Medulla oblongata (tissue), 1 donor: Measurements from ENCODE around the gene BFSP1.
A peak's percentile ranks its signal among the peaks of the same experiment; 100 is the strongest.

Experiments used
- DNase-seq: peaks from one replicate; pipeline ENCODE4 v3.0.0-alpha.2; 2015; ENCODE audit errors: extremely low spot score

BFSP1 gene

DNA sequence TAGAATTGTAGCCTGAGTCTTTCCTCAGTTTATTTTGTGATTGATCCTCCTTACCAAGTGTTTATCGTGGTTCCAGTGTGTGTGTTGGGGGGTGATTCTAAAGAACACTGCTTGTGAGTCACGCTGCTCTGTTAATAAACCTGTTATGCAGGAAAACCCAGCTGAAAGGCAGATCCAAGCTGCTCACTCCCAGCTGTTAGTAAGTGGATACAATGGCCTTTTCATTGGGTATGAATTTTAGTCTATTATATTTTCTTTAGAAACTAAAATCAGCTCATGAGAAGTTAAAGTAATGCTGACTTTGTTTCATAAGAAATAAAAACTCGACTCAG lies 26.5 kb upstream of the BFSP1 start:
- DNase-seq: no peak

DNA sequence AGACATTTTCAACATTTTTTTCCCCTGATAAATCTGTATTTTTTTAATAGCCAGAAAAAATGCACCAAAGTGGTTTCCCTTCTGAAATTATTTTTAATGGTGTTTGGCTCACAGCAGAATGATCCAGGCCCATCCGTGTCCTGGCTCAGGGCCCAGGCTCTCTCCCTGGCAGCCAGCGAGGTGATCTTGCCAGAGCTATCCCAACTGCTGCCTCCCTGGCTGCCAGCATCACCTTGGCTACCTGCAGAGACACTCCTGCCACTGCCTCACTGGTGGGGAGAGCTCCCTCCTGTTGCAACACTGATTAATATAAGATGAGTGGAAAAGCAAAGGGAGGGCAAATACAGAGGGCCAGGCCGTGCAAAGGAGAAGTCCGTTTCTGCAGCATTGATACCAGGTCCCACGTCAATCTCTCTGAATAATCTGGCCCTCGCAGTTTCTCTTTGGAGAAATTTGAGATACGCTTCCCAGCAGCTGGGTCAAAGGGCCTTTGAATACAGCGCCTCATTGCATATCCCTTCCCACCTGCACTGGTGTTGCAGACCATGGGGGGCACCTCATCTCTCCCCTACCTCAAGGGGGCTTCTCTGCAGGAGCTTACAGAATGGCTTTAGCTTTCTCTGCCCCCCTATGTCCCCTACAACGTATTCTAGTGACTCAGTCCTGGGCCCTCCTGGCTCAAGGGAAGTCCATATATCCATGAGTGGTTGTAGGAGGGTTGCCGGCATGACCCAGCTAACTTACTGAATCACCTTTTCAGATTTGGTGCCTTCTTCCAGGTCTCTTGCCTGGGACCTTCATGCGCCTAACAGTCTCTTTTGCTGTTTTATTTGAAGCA lies 25.9 kb upstream of the BFSP1 start:
- peak; percentile 52 for DNase-seq

- no peak for DNase-seq
These were observed 23.9 kb upstream of the BFSP1 start for GRCh38 chr20:17555106-17555505.

DNA sequence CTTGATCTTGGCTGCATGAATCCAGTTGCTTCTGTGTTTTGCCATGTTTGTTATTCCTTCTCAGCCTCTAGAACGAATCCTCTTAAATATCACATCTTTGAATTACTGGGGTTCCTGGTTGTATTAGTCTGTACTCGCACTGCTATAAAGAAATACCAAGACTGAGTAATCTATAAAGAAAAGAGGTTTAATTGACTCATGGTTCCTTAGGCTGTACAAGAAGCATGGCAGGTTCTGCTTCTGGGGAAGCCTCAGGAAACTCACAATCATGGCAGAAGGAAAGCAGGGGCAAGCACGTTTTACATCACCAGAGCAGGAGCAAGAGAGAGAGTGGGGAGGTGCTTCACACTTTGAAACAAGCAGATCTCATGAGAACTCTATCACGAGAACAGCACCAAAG lies 18.0 kb upstream of the BFSP1 start:
- no peak for DNase-seq

GRCh38 chr20:17545127-17545526 lies 13.9 kb upstream of the BFSP1 start:
- no peak for DNase-seq

DNA sequence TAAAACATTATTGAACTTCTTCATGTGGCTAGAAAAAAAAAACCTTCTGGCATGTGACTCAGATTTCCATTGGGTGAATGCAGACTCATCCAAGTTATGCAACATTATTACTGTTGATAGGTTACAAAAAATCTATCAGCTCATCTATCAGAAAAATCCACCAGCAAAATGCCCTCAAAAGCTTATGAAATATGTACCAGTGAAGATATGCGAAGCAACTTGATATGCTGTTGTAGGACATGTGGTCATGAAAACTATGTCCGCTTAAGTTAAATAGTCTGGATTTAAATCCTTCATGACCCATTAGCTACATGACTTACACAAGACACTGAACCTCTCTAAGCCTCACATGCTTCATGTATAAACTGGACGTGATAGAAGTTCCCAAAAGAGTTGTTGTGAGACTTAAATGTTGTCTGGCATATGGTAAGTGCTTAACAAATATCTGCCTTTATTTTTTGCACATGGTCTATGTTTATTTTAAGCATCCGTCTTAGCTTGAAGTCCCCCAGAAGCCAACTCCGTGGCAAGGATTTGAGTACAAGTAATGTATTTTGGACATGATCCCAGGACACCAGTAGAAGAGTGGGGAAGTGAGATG lies 12.5 kb upstream of the BFSP1 start:
- DNase-seq: peak; percentile 15

- DNase-seq: peak; percentile 34
These were observed 11.8 kb upstream of the BFSP1 start for GRCh38 chr20:17542993-17543412.

DNA sequence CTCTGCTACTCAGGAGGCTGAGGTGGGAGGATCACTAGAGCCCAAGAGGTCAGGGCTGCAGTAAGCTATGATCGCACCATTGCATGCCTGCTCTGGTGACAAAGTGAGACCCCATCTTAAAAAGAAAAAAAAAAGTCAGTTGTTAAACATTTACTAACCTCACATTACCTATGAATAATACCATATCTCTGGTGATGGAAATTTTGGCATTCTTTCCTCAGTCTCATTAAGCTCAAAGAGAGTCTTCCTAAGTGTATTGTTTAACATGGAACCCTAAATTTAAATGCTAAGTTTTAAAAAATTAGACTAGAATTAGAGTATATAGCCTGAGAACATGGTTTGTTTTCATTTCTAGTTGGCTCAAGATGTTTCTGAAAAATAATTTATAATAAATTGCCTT lies 11.3 kb upstream of the BFSP1 start:
- DNase-seq: no peak

DNA sequence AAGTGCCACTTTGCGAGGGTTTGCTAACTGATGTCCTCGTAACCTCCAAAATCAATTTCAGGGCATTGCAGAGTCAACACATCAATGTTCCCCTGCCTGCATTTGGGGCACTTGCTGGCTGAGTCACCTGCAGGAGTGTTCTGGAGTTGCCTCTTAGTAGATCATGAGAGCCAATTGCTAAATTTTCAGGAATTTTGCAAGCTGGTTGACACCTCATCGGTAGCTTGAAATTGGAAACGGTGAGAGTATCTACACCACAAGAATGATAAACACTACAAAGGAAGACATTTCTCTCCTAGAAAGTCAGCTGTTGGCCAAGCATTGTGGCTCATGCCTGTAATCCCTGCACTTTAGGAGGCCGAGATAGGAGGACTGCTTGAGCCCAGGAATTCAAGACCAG lies 10.8 kb upstream of the BFSP1 start:
- DNase-seq: no peak

GRCh38 chr20:17541596-17541995 lies 10.4 kb upstream of the BFSP1 start:
- DNase-seq: no peak

GRCh38 chr20:17538517-17539170 lies 7.5 kb upstream of the BFSP1 start:
- no peak for DNase-seq

GRCh38 chr20:17537959-17538358 lies 6.8 kb upstream of the BFSP1 start:
- no peak for DNase-seq

- DNase-seq: peak; percentile 87
These were observed 5.8 kb upstream of the BFSP1 start for GRCh38 chr20:17536944-17537444.

DNA sequence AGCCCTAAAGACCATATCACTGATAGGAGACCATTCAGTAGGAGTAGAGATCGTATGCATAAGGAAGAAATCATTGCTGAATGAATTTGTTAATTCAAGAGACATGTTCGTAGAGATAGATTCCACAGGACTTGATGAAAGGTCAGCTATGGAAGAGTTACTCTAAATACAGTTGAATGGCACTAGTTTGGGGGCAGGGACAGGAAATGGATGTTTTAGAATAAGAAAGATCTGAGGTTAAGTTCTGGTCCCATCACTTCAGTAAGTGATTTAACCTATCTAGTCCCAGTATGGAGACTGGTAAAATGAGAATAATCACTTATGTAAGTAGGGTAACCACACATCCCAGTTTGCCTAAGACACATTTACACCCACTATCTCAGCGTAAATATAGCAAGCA lies 2.9 kb upstream of the BFSP1 start:
- no peak for DNase-seq

DNA sequence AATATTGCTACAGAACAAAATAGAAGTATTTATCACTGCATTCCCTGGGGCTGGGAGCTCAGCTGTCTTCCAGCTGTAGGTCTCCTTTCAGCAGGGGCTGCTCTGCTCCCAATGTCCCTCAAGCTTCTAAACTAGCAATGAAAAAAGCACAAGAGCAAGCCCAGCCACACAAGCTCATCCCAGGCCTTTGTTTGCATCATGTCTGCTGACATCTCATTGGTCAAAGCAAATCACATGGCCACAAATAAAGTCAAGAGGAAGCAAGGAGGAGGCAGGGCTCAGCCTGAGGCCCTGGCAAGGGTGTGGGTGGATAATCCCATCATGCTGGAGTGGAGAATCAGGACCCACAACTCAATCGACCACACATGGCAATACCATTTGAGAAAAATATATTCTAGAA lies 2.2 kb upstream of the BFSP1 start:
- DNase-seq: peak; percentile 69

DNA sequence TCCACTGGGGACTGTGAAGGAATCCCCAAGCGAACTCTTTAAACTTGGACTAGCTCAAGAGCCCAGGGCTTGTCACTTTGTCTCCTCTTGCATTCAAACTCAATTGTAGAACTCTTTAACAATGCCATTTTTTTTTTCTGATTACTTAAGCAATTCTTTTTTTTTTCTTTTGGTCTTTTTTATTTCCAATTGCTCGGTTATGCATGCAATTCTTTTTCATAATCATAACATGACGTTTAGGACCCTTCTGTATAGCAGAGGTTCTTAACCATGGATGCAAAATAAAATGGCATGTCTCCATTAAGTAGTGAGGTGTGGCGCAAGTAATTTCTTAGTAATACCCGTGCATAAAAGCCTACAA lies 466 bp upstream of the BFSP1 start:
- no peak for DNase-seq

GRCh38 chr20:17530153-17530552 lies 1.0 kb downstream of the BFSP1 start:
- DNase-seq: no peak

DNA sequence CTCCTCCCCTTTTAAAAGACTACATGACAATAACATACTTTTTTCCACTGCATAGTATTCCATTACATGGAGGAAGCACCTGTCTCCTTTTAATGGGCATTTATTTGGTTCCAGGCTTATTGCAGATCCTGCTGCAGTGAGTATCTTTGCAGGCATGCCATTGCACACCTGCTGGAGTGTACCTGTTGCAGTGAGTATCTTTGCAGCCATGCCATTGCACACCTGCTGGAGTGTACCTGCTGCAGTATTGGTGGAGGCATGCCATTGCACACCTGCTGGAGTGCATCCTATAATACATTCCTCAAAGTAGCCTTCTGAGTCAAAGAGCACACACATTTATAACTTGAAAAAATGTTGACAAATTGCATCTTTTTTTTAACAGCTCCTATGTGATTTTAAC lies 1.6 kb downstream of the BFSP1 start:
- DNase-seq: no peak

- DNase-seq: no peak
These were observed 5.5 kb downstream of the BFSP1 start for GRCh38 chr20:17525650-17526049.

DNA sequence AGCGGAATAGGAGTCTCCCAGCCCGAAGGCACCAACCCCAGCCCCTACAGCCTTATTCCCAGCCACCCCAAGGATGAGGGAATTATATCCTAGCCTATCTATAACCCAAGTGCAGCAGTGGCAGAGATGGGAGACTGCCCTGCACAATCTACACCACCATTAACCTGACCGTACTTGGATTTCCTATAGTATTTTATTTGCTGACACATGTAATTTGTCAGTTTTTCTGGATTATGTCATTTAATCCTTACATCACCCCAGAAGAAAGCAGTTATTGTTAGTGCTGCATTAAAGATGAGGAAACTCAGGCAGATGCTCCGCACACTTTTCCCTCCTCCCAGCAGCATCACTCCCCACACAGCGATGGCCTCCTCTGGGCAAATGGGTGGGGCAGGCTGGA lies 6.0 kb downstream of the BFSP1 start:
- DNase-seq: no peak

GRCh38 chr20:17524560-17524959 lies 6.6 kb downstream of the BFSP1 start:
- DNase-seq: no peak

GRCh38 chr20:17523326-17523725 lies 7.9 kb downstream of the BFSP1 start:
- no peak for DNase-seq

GRCh38 chr20:17522528-17522927 lies 8.7 kb downstream of the BFSP1 start:
- DNase-seq: no peak
